Activated CD4-positive, alpha-beta T cell treated with anti-CD3 and anti-CD28 coated beads for 36 hours (primary cell): ENCODE measurements around the gene MXD4. TPM values are rescaled to one million over a fixed set of nuclear protein-coding genes. Genes with fewer than 3 reads are reported as not detected.
"Not testable (repeated sequence)": the region's sequence is repeated elsewhere in the genome, so short reads cannot be mapped to it uniquely, and the experiment has no call there.

Experiments
- ATAC-seq: fragments of 200-7000 bp; cut with Tn5 transposase; one replicate; pipeline ENCODE4 v1.10.0; 2021; ENCODE audit warnings: mild to moderate bottlenecking, moderate library complexity
- CTCF ChIA-PET: fragments of 350-600 bp; sonication (Branson Sonifier 250); formaldehyde crosslinking; loops from one replicate; lab custom pipeline; 2021; ENCODE audit warnings: antibody characterized with exemption; lab: Charles Lee
- POLR2A ChIA-PET: fragments of 350-600 bp; sonication (Branson Sonifier 250); formaldehyde crosslinking; loops from one replicate; lab custom pipeline; 2021; ENCODE audit warnings: antibody characterized with exemption, inconsistent platforms; lab: Charles Lee
- DNase-seq: peaks from one replicate; pipeline ENCODE4 v3.0.0-alpha.2; 2020
- H3K27ac Mint-ChIP-seq: one replicate; pipeline ENCODE4 v1.8.0; 2021; ENCODE audit warnings: mixed read lengths
- H3K27me3 Mint-ChIP-seq: one replicate; pipeline ENCODE4 v1.8.0; 2021; ENCODE audit warnings: mixed read lengths
- H3K36me3 Mint-ChIP-seq: one replicate; pipeline ENCODE4 v1.8.0; 2021; ENCODE audit warnings: low read depth, mixed read lengths
- H3K4me1 Mint-ChIP-seq: one replicate; pipeline ENCODE4 v1.8.0; 2021; ENCODE audit warnings: mixed read lengths
- H3K4me3 Mint-ChIP-seq: one replicate; pipeline ENCODE4 v1.8.0; 2021; ENCODE audit warnings: mild to moderate bottlenecking, moderate library complexity, mixed read lengths
- H3K9me3 Mint-ChIP-seq: one replicate; pipeline ENCODE4 v1.8.0; 2021; ENCODE audit warnings: low read depth, mixed read lengths
- intact Hi-C, 2 experiments: fragments of 100-400 bp; cut with DNase I in 1 of 2; cut with micrococcal nuclease in 1 of 2; formaldehyde crosslinking; loops; one replicate each; pipeline versions ENCODE4 v1.14.2 to v1.15.1; 2022 to 2024; cut with DNase I, micrococcal nuclease
- total RNA-seq, 2 experiments: library from RNA; stranded (reverse); gene quantifications; one replicate each; pipeline ENCODE4 v1.2.3, GENCODE V29; 2021

MXD4 gene
- total RNA-seq, 2 experiments from 2014 or later = 1.6 to 2.3 TPM

- POLR2A ChIA-PET = no interaction called here
- no peaks in the 10 kb centered on the region for H3K27me3 Mint-ChIP-seq
- H3K4me1 Mint-ChIP-seq = peaks cover 26% of the 10 kb centered on the region
- no peak overlapping the region for H3K4me3 Mint-ChIP-seq
- no peak for DNase-seq
- H3K36me3 Mint-ChIP-seq = peaks cover 8% of the 10 kb centered on the region
- CTCF ChIA-PET = interaction anchor here (0.5 to 0.6 kb wide), 2 partner anchors 61 to 201 kb away, joined by 3 to 4 read pairs; no protein-coding TSS in a partner anchor
- H3K9me3 Mint-ChIP-seq = no peaks in the 10 kb centered on the region
- ATAC-seq = no peak
- intact Hi-C loops = no loop called here
- H3K27ac Mint-ChIP-seq = peak overlapping the region; percentile 3
Measured at GRCh38 chr4:2245057-2245786, 16.7 kb downstream of the MXD4 start.

DNA sequence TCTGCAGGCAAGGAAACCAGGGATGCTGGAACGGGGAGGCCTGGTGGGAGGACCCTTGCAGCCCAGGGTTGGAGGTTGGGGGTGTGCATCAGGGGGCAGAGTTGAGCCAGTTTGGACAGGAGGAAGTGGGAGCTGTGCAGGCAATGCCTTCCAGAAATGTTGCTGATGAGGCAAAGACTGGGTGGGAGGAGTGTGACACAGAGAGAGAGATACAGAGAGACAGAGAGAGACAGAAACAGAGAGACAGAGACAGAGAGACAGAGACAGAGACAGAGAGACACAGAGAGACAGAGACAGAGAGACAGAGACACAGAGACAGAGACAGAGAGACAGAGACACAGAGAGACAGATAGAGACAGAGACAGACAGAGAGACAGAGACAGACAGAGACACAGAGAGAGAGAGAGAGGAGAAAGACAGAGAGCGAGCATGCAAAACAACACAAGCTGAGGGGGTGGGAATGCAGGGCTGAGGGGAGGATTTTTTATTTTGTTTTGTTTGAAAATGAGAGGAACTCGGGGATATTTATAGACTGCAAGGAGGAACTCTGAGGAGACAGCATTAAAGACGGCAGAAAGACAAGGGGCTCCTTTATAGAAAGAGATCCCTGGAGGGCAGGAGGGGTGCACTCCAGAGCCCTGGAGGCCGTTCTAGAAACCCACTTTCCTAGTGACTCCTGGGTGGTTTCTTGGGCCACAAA lies 18.1 kb downstream of the MXD4 start:
- Mint-ChIP-seq H3K27ac (peak overlapping the region; percentile 40), H3K27me3 (no peaks in the 10 kb centered on the region), H3K4me1 (peaks cover 38% of the 10 kb centered on the region), H3K4me3 (no peak overlapping the region), H3K36me3 (peaks cover 18% of the 10 kb centered on the region), H3K9me3 (no peaks in the 10 kb centered on the region)
- intact Hi-C loops = loop anchor here (2.0 to 5.0 kb wide), 9 partner anchors 39 to 1713 kb away; partner anchors contain the start of genes ADD1 (in 1 of the 2), FAM193A (in 1 of the 2), NSD2 (in 1 of the 2) and SLBP (in 1 of the 2)
- ATAC-seq = no peak
- ChIA-PET CTCF (interaction anchor here (1.0 kb wide), 2 partner anchors 169 to 175 kb away, joined by 3 read pairs; partner anchors contain the start of gene CFAP99), POLR2A (interaction anchor here (0.6 to 0.7 kb wide), 2 partner anchors 18 to 619 kb away, joined by 3 read pairs; partner anchors contain the start of gene MXD4)
- DNase-seq = peak; percentile 43

DNA sequence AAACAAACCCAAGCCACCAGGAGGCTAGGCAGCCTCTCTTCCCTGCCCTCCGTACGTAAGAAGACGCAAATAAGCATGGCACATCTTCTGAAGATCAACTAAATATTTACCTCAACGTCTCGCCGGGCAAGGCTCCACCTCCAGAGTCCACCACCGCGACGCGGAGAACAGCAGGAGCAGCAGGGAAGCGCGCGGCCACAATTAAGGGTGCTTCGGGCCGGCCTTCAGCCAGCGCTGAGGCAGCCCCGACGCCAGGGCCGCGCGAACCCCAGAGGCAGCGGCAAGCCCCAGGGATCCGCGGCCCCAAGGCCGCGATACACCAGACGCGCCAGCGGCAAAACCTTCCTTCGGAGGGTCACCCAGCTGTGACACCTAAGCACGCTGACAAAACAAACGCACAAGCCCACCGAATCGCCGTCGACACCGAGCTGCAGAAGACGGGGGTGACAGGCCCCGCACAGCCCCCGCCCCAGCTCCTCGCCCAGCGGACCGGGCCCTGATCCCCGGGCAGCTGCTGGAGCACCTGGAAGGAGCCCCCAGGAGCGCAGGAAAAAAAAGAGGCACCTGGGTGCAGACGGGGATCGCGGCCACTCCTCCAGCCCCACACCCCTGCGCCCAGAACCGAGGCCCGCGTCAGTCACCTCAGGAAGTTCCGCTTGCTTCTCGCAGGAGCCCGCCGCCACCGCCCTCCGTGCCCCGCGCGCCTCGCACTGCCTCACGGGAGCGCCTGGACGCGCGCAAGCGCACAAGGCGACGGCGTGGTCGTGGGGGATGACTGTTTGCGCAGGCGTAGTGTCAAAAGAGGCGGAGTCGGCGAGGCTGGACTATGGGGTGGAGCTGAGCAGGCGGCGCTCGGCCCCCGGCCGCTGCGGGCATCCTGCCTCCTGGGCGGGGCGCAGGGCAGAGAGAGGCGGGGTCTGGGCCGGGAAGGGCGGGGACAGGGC lies 20.2 kb downstream of the MXD4 start, which contains the start of the genes HAUS3 and POLN:
Gene HAUS3, minus strand, starts transcription at position 712 of the 944 bp plus-strand sequence. CDS start 1,175 bp downstream, outside the sequence.
Gene POLN, minus strand, starts transcription at position 712 of the 944 bp plus-strand sequence. CDS start 12,890 bp downstream, outside the sequence.
- ChIA-PET CTCF (interaction anchor here (0.6 to 4.4 kb wide), 7 partner anchors 14 to 719 kb away, joined by 3 to 25 read pairs (median 3); partner anchors contain the start of genes CFAP99 and ZFYVE28), POLR2A (interaction anchor here (0.8 to 2.9 kb wide), 5 partner anchors 18 to 227 kb away, joined by 3 to 15 read pairs (median 3); partner anchors contain the start of genes MXD4 and RNF4)
- Mint-ChIP-seq H3K36me3 (peaks cover 32% of the 10 kb centered on the region), H3K4me1 (peaks cover 54% of the 10 kb centered on the region), H3K27me3 (no peaks in the 10 kb centered on the region), H3K4me3 (peak within 1 kb of the TSS; percentile 91), H3K9me3 (no peaks in the 10 kb centered on the region), H3K27ac (peak within 1 kb of the TSS; percentile 88)
- DNase-seq (peak; percentile 99), ATAC-seq (peak; percentile 97)
- intact Hi-C loops = loop anchor here (1.0 to 5.0 kb wide), 19 partner anchors 21 to 1716 kb away; partner anchors contain the start of genes CFAP99 (in 2 of the 2), FAM193A (in 2 of the 2), MXD4 (in 2 of the 2) and RNF4 (in 2 of the 2)

- peaks cover 36% of the 10 kb centered on the region for H3K36me3 Mint-ChIP-seq
Measured at GRCh38 chr4:2241003-2241402, 20.9 kb downstream of the MXD4 start.

GRCh38 chr4:2236944-2237666 lies 24.8 kb downstream of the MXD4 start:
- Mint-ChIP-seq H3K27ac (peak overlapping the region; percentile 70), H3K27me3 (no peaks in the 10 kb centered on the region), H3K4me3 (peak overlapping the region; percentile 29), H3K4me1 (peaks cover 59% of the 10 kb centered on the region), H3K36me3 (peaks cover 50% of the 10 kb centered on the region), H3K9me3 (no peaks in the 10 kb centered on the region)
- no peak for DNase-seq
- intact Hi-C loops = no loop called here
- ChIA-PET CTCF (interaction anchor here (0.7 to 4.4 kb wide), 5 partner anchors 16 to 492 kb away, joined by 3 to 25 read pairs (median 6); partner anchors contain the start of gene RNF4), POLR2A (interaction anchor here (0.6 kb wide), 1 partner anchor 224 kb away, joined by 3 read pairs; no protein-coding TSS in a partner anchor)
- no peak for ATAC-seq

More at GRCh38 chr4:2241003-2241402, 20.9 kb downstream of the MXD4 start:
- POLR2A ChIA-PET = interaction anchor here (1.4 to 2.9 kb wide), 2 partner anchors 21 to 227 kb away, joined by 3 to 15 read pairs; partner anchors contain the start of gene MXD4
- CTCF ChIA-PET = interaction anchor here (0.6 to 4.4 kb wide), 6 partner anchors 15 to 223 kb away, joined by 3 to 25 read pairs (median 3); partner anchors contain the start of genes CFAP99 and ZFYVE28
- Mint-ChIP-seq H3K4me3 (peak overlapping the region; percentile 91), H3K9me3 (no peaks in the 10 kb centered on the region), H3K4me1 (peaks cover 59% of the 10 kb centered on the region), H3K27me3 (no peaks in the 10 kb centered on the region), H3K27ac (peak overlapping the region; percentile 88)
- ATAC-seq (no peak), DNase-seq (no peak)
- intact Hi-C loops = loop anchor here in 1 of 2 experiments (2.0 to 5.0 kb wide), 5 partner anchors 506 to 1716 kb away; partner anchors contain the start of gene ADD1

DNA sequence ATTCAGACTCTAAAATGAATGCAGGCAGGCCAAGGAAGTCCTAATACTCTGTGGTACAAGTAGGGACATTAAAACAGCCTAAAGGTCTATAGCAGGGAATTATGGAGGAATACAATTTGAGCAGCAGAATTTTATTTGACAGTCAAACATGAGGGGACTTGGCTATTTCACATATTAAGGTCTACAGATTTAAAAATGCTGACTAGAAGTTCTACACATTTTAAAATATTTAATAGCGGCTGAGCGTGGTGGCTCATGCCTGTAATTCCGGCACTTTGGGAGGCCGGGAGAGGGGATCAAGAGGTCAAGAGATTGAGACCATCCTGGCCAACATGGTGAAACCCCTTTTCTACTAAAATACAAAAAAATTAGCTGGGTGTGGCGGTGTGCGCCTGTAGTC lies 30.8 kb downstream of the MXD4 start:
- Mint-ChIP-seq H3K27me3 (no peaks in the 10 kb centered on the region), H3K4me1 (peaks cover 21% of the 10 kb centered on the region), H3K9me3 (no peaks in the 10 kb centered on the region), H3K36me3 (peaks cover 18% of the 10 kb centered on the region), H3K27ac (no peak overlapping the region), H3K4me3 (no peak overlapping the region)
- CTCF ChIA-PET = interaction anchor here (0.7 kb wide), 1 partner anchor 839 kb away, joined by 3 read pairs; no protein-coding TSS in a partner anchor
- intact Hi-C loops = no loop called here
- ATAC-seq (no peak), DNase-seq (no peak)
- POLR2A ChIA-PET = interaction anchor here (0.5 kb wide), 1 partner anchor 137 kb away, joined by 3 read pairs; no protein-coding TSS in a partner anchor

- CTCF ChIA-PET = no interaction called here
- intact Hi-C loops = no loop called here
- no peak for DNase-seq
- H3K27me3 Mint-ChIP-seq = no peaks in the 10 kb centered on the region
- H3K9me3 Mint-ChIP-seq = no peaks in the 10 kb centered on the region
- H3K36me3 Mint-ChIP-seq = peaks cover 4% of the 10 kb centered on the region
- no peak overlapping the region for H3K4me3 Mint-ChIP-seq
- POLR2A ChIA-PET = no interaction called here
- no peak overlapping the region for H3K27ac Mint-ChIP-seq
- no peaks in the 10 kb centered on the region for H3K4me1 Mint-ChIP-seq
- ATAC-seq = no peak
Measured at GRCh38 chr4:2226261-2226660, 35.6 kb downstream of the MXD4 start.

GRCh38 chr4:2222838-2223237 lies 39.1 kb downstream of the MXD4 start:
- ChIA-PET POLR2A (no interaction called here), CTCF (interaction anchor here (0.5 kb wide), 1 partner anchor 267 kb away, joined by 3 read pairs; no protein-coding TSS in a partner anchor)
- DNase-seq (no peak), ATAC-seq (no peak)
- H3K4me1 Mint-ChIP-seq = no peaks in the 10 kb centered on the region
- no peak overlapping the region for H3K27ac Mint-ChIP-seq
- H3K9me3 Mint-ChIP-seq = no peaks in the 10 kb centered on the region
- H3K4me3 Mint-ChIP-seq = no peak overlapping the region
- no peaks in the 10 kb centered on the region for H3K27me3 Mint-ChIP-seq
- intact Hi-C loops = loop anchor here in 1 of 2 experiments (5.0 kb wide), 1 partner anchor 129 kb away; no protein-coding TSS in a partner anchor
- no peaks in the 10 kb centered on the region for H3K36me3 Mint-ChIP-seq

GRCh38 chr4:2221378-2221777 lies 40.5 kb downstream of the MXD4 start:
- H3K4me3 Mint-ChIP-seq, POLR2A ChIA-PET, H3K27me3 Mint-ChIP-seq, H3K27ac Mint-ChIP-seq, H3K9me3 Mint-ChIP-seq, H3K4me1 Mint-ChIP-seq, H3K36me3 Mint-ChIP-seq, ATAC-seq, DNase-seq: not testable (repeated sequence)
- CTCF ChIA-PET = interaction anchor here (1.0 to 2.6 kb wide), 10 partner anchors 9 to 240 kb away, joined by 3 to 25 read pairs (median 4); partner anchors contain the start of gene MXD4
- intact Hi-C loops = loop anchor here in 1 of 2 experiments (5.0 kb wide), 1 partner anchor 131 kb away; no protein-coding TSS in a partner anchor
